Neural cell (in vitro differentiated cells): ENCODE results near the gene DGKZ. TPM values are rescaled to one million over a fixed set of nuclear protein-coding genes. Genes with fewer than 3 reads are reported as not detected.

ENCODE experiments used
- H2AFZ ChIP-seq: fragments of 200-600, 300-800 bp; sonication (generic), shearing (Covaris generic); 2 replicates; pipeline ENCODE4 v1.6.0; 2014; ENCODE audit warnings: low read depth, mild to moderate bottlenecking, antibody characterized with exemption, low read length, moderate library complexity
- H3F3A ChIP-seq: fragments of 200-600 bp; shearing (Covaris generic); 2 replicates; pipeline ENCODE4 v1.6.1; 2016; ENCODE audit warnings: mild to moderate bottlenecking, moderate library complexity, mixed read lengths, antibody characterized with exemption, low read length; ENCODE audit not compliant: insufficient read depth, poor library complexity, severe bottlenecking
- H3K27ac ChIP-seq: fragments of 200-600, 300-800 bp; sonication (generic), shearing (Covaris generic); 2 replicates; pipeline ENCODE4 v1.5.1; 2014; ENCODE audit warnings: mild to moderate bottlenecking, low read length, moderate library complexity
- H3K27me3 ChIP-seq: fragments of 300-800, 200-600 bp; sonication (generic), shearing (Covaris generic); 2 replicates; pipeline ENCODE4 v1.6.0; 2014; ENCODE audit warnings: mild to moderate bottlenecking, low read depth, low read length, moderate library complexity; ENCODE audit not compliant: insufficient read depth
- H3K36me3 ChIP-seq: fragments of 300-800, 200-600 bp; sonication (generic), shearing (Covaris generic); 2 replicates; pipeline ENCODE4 v1.5.1; 2014; ENCODE audit warnings: mild to moderate bottlenecking, antibody characterized with exemption, low read length, moderate library complexity; ENCODE audit not compliant: insufficient read depth
- H3K4me2 ChIP-seq: fragments of 300-800, 200-600 bp; sonication (generic), shearing (Covaris generic); 2 replicates; pipeline ENCODE4 v1.6.0; 2014; ENCODE audit warnings: mild to moderate bottlenecking, low read length
- H3K4me3 ChIP-seq: fragments of 300-800, 200-600 bp; sonication (generic), shearing (Covaris generic); 2 replicates; pipeline ENCODE4 v1.5.1; 2014; ENCODE audit warnings: mild to moderate bottlenecking, low read length, moderate library complexity
- H3K79me2 ChIP-seq: fragments of 200-600 bp; shearing (Covaris generic); replicated peaks from 2 replicates; pipeline ENCODE4 v1.6.0; 2014; ENCODE audit warnings: mild to moderate bottlenecking, low read length, moderate library complexity; ENCODE audit not compliant: insufficient read depth
- H3K9ac ChIP-seq: fragments of 300-800, 200-600 bp; sonication (generic), shearing (Covaris generic); 2 replicates; pipeline ENCODE4 v1.6.1; 2016; ENCODE audit warnings: mild to moderate bottlenecking, low read length, mixed read lengths
- H3K9me2 ChIP-seq: fragments of 200-600 bp; shearing (Covaris generic); 2 replicates; pipeline ENCODE4 v1.6.1; 2016; ENCODE audit warnings: mild to moderate bottlenecking, low read length, mixed read lengths; ENCODE audit not compliant: insufficient read depth
- H3K9me3 ChIP-seq: fragments of 200-600, 300-800 bp; sonication (generic), shearing (Covaris generic); 2 replicates; pipeline ENCODE4 v1.6.1; 2016; ENCODE audit warnings: mild to moderate bottlenecking, mixed run types, low read length, moderate library complexity, mixed read lengths
- H4K20me1 ChIP-seq: fragments of 200-600 bp; shearing (Covaris generic); 2 replicates; pipeline ENCODE4 v1.6.1; 2016; ENCODE audit warnings: mild to moderate bottlenecking, mixed run types; ENCODE audit not compliant: insufficient read depth
- CTCF ChIP-seq: fragments of 450-650 bp; IDR thresholded peaks from 2 replicates; pipeline ENCODE4 v1.5.1; 2014; ENCODE audit warnings: antibody characterized with exemption, mild to moderate bottlenecking, moderate library complexity; ENCODE audit not compliant: poor library complexity, severe bottlenecking
- EP300 ChIP-seq: fragments of 450-650 bp; conservative IDR thresholded peaks from 2 replicates; pipeline ENCODE4 v1.6.1; 2014; ENCODE audit warnings: antibody characterized with exemption, mild to moderate bottlenecking, moderate library complexity; ENCODE audit not compliant: poor library complexity, severe bottlenecking
- EZH2 ChIP-seq: fragments of 200-600, 300-800 bp; shearing (Covaris generic), sonication (generic); IDR thresholded peaks from 2 replicates; pipeline ENCODE4 v1.6.1; 2014; ENCODE audit warnings: antibody characterized with exemption, low read length, borderline replicate concordance, mild to moderate bottlenecking; ENCODE audit not compliant: insufficient read depth, poor library complexity, severe bottlenecking
- MXI1 ChIP-seq: fragments of 450-650 bp; conservative IDR thresholded peaks from 2 replicates; pipeline ENCODE4 v1.6.1; 2014; ENCODE audit warnings: antibody characterized with exemption, mild to moderate bottlenecking; ENCODE audit not compliant: poor library complexity, severe bottlenecking
- POLR2AphosphoS5 ChIP-seq: IDR thresholded peaks from 2 replicates; pipeline ENCODE4 v1.6.1; 2012
- REST ChIP-seq: IDR thresholded peaks from 2 replicates; pipeline ENCODE4 v1.6.1; 2012; ENCODE audit warnings: borderline replicate concordance
- SMC3 ChIP-seq: fragments of 450-650 bp; conservative IDR thresholded peaks from 2 replicates; pipeline ENCODE4 v1.6.1; 2014; ENCODE audit warnings: antibody characterized with exemption, mild to moderate bottlenecking, moderate library complexity; ENCODE audit not compliant: poor library complexity
- TAF1 ChIP-seq: IDR thresholded peaks from 2 replicates; pipeline ENCODE4 v1.6.1; 2012; ENCODE audit warnings: low read depth
- polyA plus RNA-seq: library from polyadenylated mRNA; depleted of rRNA; stranded (reverse); fragments of >200 nt; gene quantifications from 2 replicates; pipeline ENCODE4 v1.2.3, GENCODE V29; 2014

Gene DGKZ
- polyA plus RNA-seq, 1 donor from 2014 or later, result 55.7 TPM

- Histone ChIP-seq H3K4me2 (no peak overlapping the region), H2AFZ (no peak overlapping the region), H3K27me3 (peaks cover 32% of the 10 kb centered on the region), H3K36me3 (no peaks in the 10 kb centered on the region), H3K9me2 (no peaks in the 10 kb centered on the region), H3F3A (no peaks in the 10 kb centered on the region), H3K9ac (no peak overlapping the region), H4K20me1 (no peaks in the 10 kb centered on the region), H3K4me3 (no peak overlapping the region), H3K9me3 (no peaks in the 10 kb centered on the region), H3K27ac (no peak overlapping the region), H3K79me2 (peaks cover 14% of the 10 kb centered on the region)
- no peak for TF ChIP-seq MXI1
- no peak for TF ChIP-seq CTCF
- no peak for TF ChIP-seq EZH2
- TF ChIP-seq EP300, result no peak
- TF ChIP-seq REST, result no peak
- TF ChIP-seq TAF1, result no peak
These were observed 39.4 kb downstream of the DGKZ start for GRCh38 chr11:46386674-46387073.

- H3F3A ChIP-seq, result no peaks in the 10 kb centered on the region
- TF ChIP-seq POLR2AphosphoS5 (no peak), SMC3 (no peak), EZH2 (no peak)
- H3K9ac ChIP-seq, result no peak overlapping the region
- H3K36me3 ChIP-seq, result no peaks in the 10 kb centered on the region
- peaks cover 12% of the 10 kb centered on the region for H3K79me2 ChIP-seq
- H3K4me3 ChIP-seq, result no peak overlapping the region
- H4K20me1 ChIP-seq, result no peaks in the 10 kb centered on the region
- no peaks in the 10 kb centered on the region for H3K9me2 ChIP-seq
- H3K27me3 ChIP-seq, result peaks cover 35% of the 10 kb centered on the region
- H3K27ac ChIP-seq, result no peak overlapping the region
- no peak overlapping the region for H3K4me2 ChIP-seq
- no peak overlapping the region for H2AFZ ChIP-seq
- no peaks in the 10 kb centered on the region for H3K9me3 ChIP-seq
These were observed 40.2 kb downstream of the DGKZ start for GRCh38 chr11:46387456-46387855.
